ENCODE data around the gene TIMM17B. TPM values are rescaled to one million over a fixed set of nuclear protein-coding genes. Genes with fewer than 3 reads are reported as not detected.

TIMM17B gene
- polyA plus RNA-seq, 4 donors = 24.8 to 57.6 (median 34.0) TPM

GRCh38 chrX:48919360-48919841, 21.8 kb upstream of the TIMM17B start:
- no peak for DNase-seq (ENCODE audit: low read depth in 4 of 4, low spot score in 3 of 4)

GRCh38 chrX:48918643-48919340, 21.2 kb upstream of the TIMM17B start, which contains the start of gene PIM2:
PIM2 (minus strand) TSS chrX:48919024; CDS start chrX:48918834, 190 bp downstream.
- peak; percentile 58 to 75 (median 70) for DNase-seq (ENCODE audit: low read depth in 4 of 4, low spot score in 3 of 4)

- DNase-seq (ENCODE audit: low read depth in 4 of 4, low spot score in 3 of 4) = no peak
These were observed 20.7 kb upstream of the TIMM17B start for GRCh38 chrX:48918301-48918642.

GRCh38 chrX:48917139-48918001, 19.8 kb upstream of the TIMM17B start:
- peak; percentile 70 to 80 (median 73) for DNase-seq (ENCODE audit: low read depth in 4 of 4, low spot score in 3 of 4)

- no peak for DNase-seq (ENCODE audit: low read depth in 4 of 4, low spot score in 3 of 4)
These were observed 17.3 kb upstream of the TIMM17B start for GRCh38 chrX:48914593-48915493.

GRCh38 chrX:48913605-48914366, 16.2 kb upstream of the TIMM17B start:
- DNase-seq (ENCODE audit: low read depth in 4 of 4, low spot score in 3 of 4) = no peak

GRCh38 chrX:48911412-48912182, 14.0 kb upstream of the TIMM17B start, which contains the start of gene SLC35A2:
SLC35A2 (minus strand) TSS chrX:48911646; CDS start chrX:48911636, 10 bp downstream.
- DNase-seq (ENCODE audit: low read depth in 4 of 4, low spot score in 3 of 4) = no peak

GRCh38 chrX:48910926-48911411, 13.4 kb upstream of the TIMM17B start:
- DNase-seq (ENCODE audit: low read depth in 4 of 4, low spot score in 3 of 4) = no peak

- DNase-seq (ENCODE audit: low read depth in 4 of 4, low spot score in 3 of 4) = no peak
These were observed 12.2 kb upstream of the TIMM17B start for GRCh38 chrX:48909703-48910294.

- DNase-seq (ENCODE audit: low read depth in 4 of 4, low spot score in 3 of 4) = no peak
These were observed 11.0 kb upstream of the TIMM17B start for GRCh38 chrX:48908600-48908999.

GRCh38 chrX:48905090-48905790, 7.7 kb upstream of the TIMM17B start:
- DNase-seq (ENCODE audit: low read depth in 4 of 4, low spot score in 3 of 4) = no peak

- no peak for DNase-seq (ENCODE audit: low read depth in 4 of 4, low spot score in 3 of 4)
These were observed 7.1 kb upstream of the TIMM17B start for GRCh38 chrX:48904626-48905025.

GRCh38 chrX:48904180-48904579, 6.6 kb upstream of the TIMM17B start:
- no peak for DNase-seq (ENCODE audit: low read depth in 4 of 4, low spot score in 3 of 4)

GRCh38 chrX:48903290-48903689, 5.7 kb upstream of the TIMM17B start:
- no peak for DNase-seq (ENCODE audit: low read depth in 4 of 4, low spot score in 3 of 4)

- DNase-seq (ENCODE audit: low read depth in 4 of 4, low spot score in 3 of 4) = no peak
These were observed 5.2 kb upstream of the TIMM17B start for GRCh38 chrX:48902776-48903175.

- DNase-seq (ENCODE audit: low read depth in 4 of 4, low spot score in 3 of 4) = no peak
These were observed 4.6 kb upstream of the TIMM17B start for GRCh38 chrX:48902135-48902534.

GRCh38 chrX:48901069-48901468, 3.5 kb upstream of the TIMM17B start:
- DNase-seq (ENCODE audit: low read depth in 4 of 4, low spot score in 3 of 4) = no peak

- DNase-seq (ENCODE audit: low read depth in 4 of 4, low spot score in 3 of 4) = no peak
These were observed 1.5 kb upstream of the TIMM17B start for GRCh38 chrX:48899078-48899410.

Data from left renal pelvis (tissue), 4 donors.